Measurements from ENCODE around the gene PROP1. TPM values are rescaled to one million over a fixed set of nuclear protein-coding genes. Genes with fewer than 3 reads are reported as not detected.
"Not testable (repeated sequence)": the region's sequence is repeated elsewhere in the genome, so short reads cannot be mapped to it uniquely, and the experiment has no call there.

Gene PROP1
- polyA plus RNA-seq, 3 donors from 2014 or later, result not detected

GRCh38 chr5:177945601-177946283 lies 50.3 kb downstream of the PROP1 start:
- peak overlapping the region in 4 of 5 donors; percentile 10 to 62 (median 39) for H3K4me3 Mint-ChIP-seq
- not testable (repeated sequence) for H3K27me3 Mint-ChIP-seq (ENCODE audit: low read depth in 3 of 3); H3K36me3 Mint-ChIP-seq; H3K27ac Mint-ChIP-seq; DNase-seq; H3K4me1 Mint-ChIP-seq; H3K9me3 Mint-ChIP-seq

- not testable (repeated sequence) for DNase-seq; H3K4me1 Mint-ChIP-seq; H3K27me3 Mint-ChIP-seq (ENCODE audit: low read depth in 3 of 3); H3K36me3 Mint-ChIP-seq; H3K27ac Mint-ChIP-seq; H3K9me3 Mint-ChIP-seq
- peak overlapping the region in 4 of 5 donors; percentile 60 to 82 (median 66) for H3K4me3 Mint-ChIP-seq
These were observed 50.9 kb downstream of the PROP1 start for GRCh38 chr5:177945145-177945544.

- H3K27ac Mint-ChIP-seq; H3K9me3 Mint-ChIP-seq; H3K36me3 Mint-ChIP-seq; H3K27me3 Mint-ChIP-seq (ENCODE audit: low read depth in 3 of 3); H3K4me1 Mint-ChIP-seq: not testable (repeated sequence)
- DNase-seq, result peak; percentile 13 to 33 (median 24)
- H3K4me3 Mint-ChIP-seq, result peak overlapping the region; percentile 60 to 80 (median 64)
These were observed 52.0 kb downstream of the PROP1 start for GRCh38 chr5:177943805-177944736.

GRCh38 chr5:177942896-177943295 lies 53.1 kb downstream of the PROP1 start:
- H3K27ac Mint-ChIP-seq; H3K9me3 Mint-ChIP-seq; DNase-seq; H3K36me3 Mint-ChIP-seq; H3K4me3 Mint-ChIP-seq; H3K27me3 Mint-ChIP-seq (ENCODE audit: low read depth in 3 of 3): not testable (repeated sequence)
- peaks cover 0 to 11% of the 10 kb centered on the region in 2 donors for H3K4me1 Mint-ChIP-seq

Other genes starting within 250 kb of the PROP1 start
- not detected for gene FAM153A, start 213.3 kb downstream of the PROP1 start, polyA plus RNA-seq
- gene N4BP3, start 117.3 kb upstream of the PROP1 start, polyA plus RNA-seq, result under 1 TPM in 2 of 3 donors, not detected in 1; 0.07 to 0.10 TPM
- 10 to 100 TPM; 10.0 to 12.4 (median 11.8) TPM for gene RMND5B, start 134.8 kb upstream of the PROP1 start, polyA plus RNA-seq
- gene NHP2, start 157.6 kb upstream of the PROP1 start, polyA plus RNA-seq, result 100 to 1,000 TPM; 163 to 196 (median 195) TPM
- gene GMCL2, start 191.1 kb upstream of the PROP1 start, polyA plus RNA-seq, result not detected
- 100 to 1,000 TPM in 1 of 3 donors, 10 to 100 TPM in 2; 34.4 to 126 (median 62.9) TPM for gene HNRNPAB, start 208.3 kb upstream of the PROP1 start, polyA plus RNA-seq
- gene PHYKPL, start 236.6 kb upstream of the PROP1 start, polyA plus RNA-seq, result 10 to 100 TPM; 28.2 to 44.1 (median 33.3) TPM